ENCODE measurements around the gene TMC5. TPM values are rescaled to one million over a fixed set of nuclear protein-coding genes. Genes with fewer than 3 reads are reported as not detected.

TMC5 gene
- total RNA-seq, 1 donor from 2014 or later = 0.38 TPM

- no peaks in the 10 kb centered on the region for H3K9me3 ChIP-seq (replicated peaks)
- peaks cover 45% of the 10 kb centered on the region for H3K27me3 ChIP-seq (ENCODE audit: low read depth)
- intact Hi-C loops (cut with micrococcal nuclease) = loop anchor here (5.0 to 10.0 kb wide), 2 partner anchors 214 to 291 kb away; partner anchors contain the start of gene SYT17
- no peak overlapping the region for H3K27ac ChIP-seq (replicated peaks)
- TF ChIP-seq CTCF (IDR thresholded peaks at IDR 0.05; ENCODE audit: borderline replicate concordance) = no peak
- H3K36me3 ChIP-seq = no peaks in the 10 kb centered on the region
- no peak overlapping the region for H3K4me3 ChIP-seq
- DNase-seq = no peak
- H3K4me1 ChIP-seq = no peaks in the 10 kb centered on the region
These were observed 39.2 kb upstream of the TMC5 start for GRCh38 chr16:19378511-19378910.

- Histone ChIP-seq H3K4me1 (no peaks in the 10 kb centered on the region), H3K9me3 (replicated peaks) (no peaks in the 10 kb centered on the region), H3K27me3 (ENCODE audit: low read depth) (peaks cover 58% of the 10 kb centered on the region), H3K36me3 (no peaks in the 10 kb centered on the region), H3K4me3 (no peak overlapping the region), H3K27ac (replicated peaks) (no peak overlapping the region)
- no peak for DNase-seq
- intact Hi-C loops (cut with micrococcal nuclease) = loop anchor here (5.0 to 10.0 kb wide), 2 partner anchors 215 to 293 kb away; partner anchors contain the start of gene SYT17
- no peak for TF ChIP-seq CTCF (IDR thresholded peaks at IDR 0.05; ENCODE audit: borderline replicate concordance)
These were observed 37.8 kb upstream of the TMC5 start for GRCh38 chr16:19379838-19380237.

GRCh38 chr16:19380328-19380727, 37.4 kb upstream of the TMC5 start:
- no peaks in the 10 kb centered on the region for H3K4me1 ChIP-seq
- intact Hi-C loops (cut with micrococcal nuclease) = no loop called here
- DNase-seq = no peak
- no peak for TF ChIP-seq CTCF (IDR thresholded peaks at IDR 0.05; ENCODE audit: borderline replicate concordance)
- H3K4me3 ChIP-seq = no peak overlapping the region
- H3K27me3 ChIP-seq (ENCODE audit: low read depth) = peaks cover 63% of the 10 kb centered on the region
- H3K27ac ChIP-seq (replicated peaks) = no peak overlapping the region
- no peaks in the 10 kb centered on the region for H3K9me3 ChIP-seq (replicated peaks)
- H3K36me3 ChIP-seq = no peaks in the 10 kb centered on the region

GRCh38 chr16:19382084-19382801, 35.4 kb upstream of the TMC5 start:
- intact Hi-C loops (cut with micrococcal nuclease) = no loop called here
- no peak for TF ChIP-seq CTCF (IDR thresholded peaks at IDR 0.05; ENCODE audit: borderline replicate concordance)
- no peaks in the 10 kb centered on the region for H3K36me3 ChIP-seq
- no peaks in the 10 kb centered on the region for H3K4me1 ChIP-seq
- peaks cover 6% of the 10 kb centered on the region for H3K9me3 ChIP-seq (replicated peaks)
- no peak overlapping the region for H3K4me3 ChIP-seq
- DNase-seq = no peak
- no peak overlapping the region for H3K27ac ChIP-seq (replicated peaks)
- peaks cover 80% of the 10 kb centered on the region for H3K27me3 ChIP-seq (ENCODE audit: low read depth)

GRCh38 chr16:19382887-19383816, 34.5 kb upstream of the TMC5 start:
- Histone ChIP-seq H3K4me1 (no peaks in the 10 kb centered on the region), H3K27ac (replicated peaks) (no peak overlapping the region), H3K27me3 (ENCODE audit: low read depth) (peaks cover 89% of the 10 kb centered on the region), H3K9me3 (replicated peaks) (peaks cover 6% of the 10 kb centered on the region), H3K36me3 (no peaks in the 10 kb centered on the region), H3K4me3 (no peak overlapping the region)
- intact Hi-C loops (cut with micrococcal nuclease) = no loop called here
- DNase-seq = no peak
- TF ChIP-seq CTCF (IDR thresholded peaks at IDR 0.05; ENCODE audit: borderline replicate concordance) = no peak
